ENCODE data around the gene TSR3. TPM values are rescaled to one million over a fixed set of nuclear protein-coding genes. Genes with fewer than 3 reads are reported as not detected.

The TSR3 gene
- total and polyA plus RNA-seq, 8 donors: 22.2 to 40.9 (median 30.2) TPM

GRCh38 chr16:1381612-1382406 lies 30.1 kb upstream of the TSR3 start:
- no peak overlapping the region for H3K27ac ChIP-seq
- WGBS, 2 donors: 90 to 95% methylated on average over 9 of the region's 9 CpGs
- H3K4me3 ChIP-seq: no peak overlapping the region
- intact Hi-C loops (cut with DNase I): no loop called here
- ATAC-seq: no peak
- no peaks in the 10 kb centered on the region for H3K9me3 ChIP-seq
- no peaks in the 10 kb centered on the region for H3K27me3 ChIP-seq
- H3K4me1 ChIP-seq: peaks cover 0 to 7% (median 0%) of the 10 kb centered on the region in 3 donors
- no peak for FAIRE-seq
- no peak for DNase-seq
- no peak for TF ChIP-seq CTCF (IDR thresholded peaks at IDR 0.05)
- no peaks in the 10 kb centered on the region for H3K36me3 ChIP-seq

- no peaks in the 10 kb centered on the region for H3K9me3 ChIP-seq
- ATAC-seq (no peak), DNase-seq (no peak), FAIRE-seq (no peak)
- H3K36me3 ChIP-seq: peaks cover 0 to 4% (median 0%) of the 10 kb centered on the region in 3 donors
- peak overlapping the region in 2 of 4 donors; percentile 35 to 54 for H3K4me3 ChIP-seq
- intact Hi-C loops (cut with DNase I): no loop called here
- TF ChIP-seq CTCF (IDR thresholded peaks at IDR 0.05): no peak
- no peak overlapping the region for H3K27ac ChIP-seq
- H3K27me3 ChIP-seq: no peaks in the 10 kb centered on the region
- H3K4me1 ChIP-seq: peaks cover 0 to 7% (median 0%) of the 10 kb centered on the region in 3 donors
- WGBS, 2 donors: 79 to 84% methylated on average over 10 of the region's 10 CpGs
These were observed 28.5 kb upstream of the TSR3 start for GRCh38 chr16:1380195-1380594.

- Histone ChIP-seq H3K4me3 (peak overlapping the region; percentile 23 to 54 (median 30)), H3K4me1 (peaks cover 0 to 7% (median 0%) of the 10 kb centered on the region in 3 donors), H3K27me3 (no peaks in the 10 kb centered on the region), H3K27ac (peak overlapping the region in 3 of 4 donors; percentile 22 to 47 (median 43)), H3K36me3 (peaks cover 0 to 4% (median 0%) of the 10 kb centered on the region in 3 donors), H3K9me3 (no peaks in the 10 kb centered on the region)
- DNase-seq: peak; percentile 34 to 92 (median 68)
- intact Hi-C loops (cut with DNase I): no loop called here
- FAIRE-seq: no peak
- ATAC-seq: peak; percentile 87 to 91 (median 90)
- WGBS, 2 donors: 2 to 4% methylated on average over 43 to 95 of the region's 95 CpGs
- TF ChIP-seq CTCF (IDR thresholded peaks at IDR 0.05): no peak
These were observed 27.8 kb upstream of the TSR3 start for GRCh38 chr16:1379304-1380076.

- Histone ChIP-seq H3K27me3 (no peaks in the 10 kb centered on the region), H3K9me3 (no peaks in the 10 kb centered on the region), H3K27ac (peak overlapping the region in 3 of 4 donors; percentile 22 to 47 (median 43)), H3K4me1 (peaks cover 0 to 7% (median 0%) of the 10 kb centered on the region in 3 donors), H3K4me3 (peak overlapping the region; percentile 23 to 54 (median 30)), H3K36me3 (peaks cover 0 to 4% (median 0%) of the 10 kb centered on the region in 3 donors)
- FAIRE-seq: no peak
- 9 to 10% methylated on average over 31 of the region's 31 CpGs for WGBS, 2 donors
- peak; percentile 75 to 87 (median 84) for ATAC-seq
- peak; percentile 74 to 91 (median 80) for DNase-seq
- TF ChIP-seq CTCF (IDR thresholded peaks at IDR 0.05): no peak
- intact Hi-C loops (cut with DNase I): no loop called here
These were observed 27.2 kb upstream of the TSR3 start for GRCh38 chr16:1378804-1379303.

Measured in pancreas (tissue), 10 donors.